HG02885 (cell line): ENCODE measurements around the gene DDI2.
"Not testable (repeated sequence)": the region's sequence is repeated elsewhere in the genome, so short reads cannot be mapped to it uniquely, and the experiment has no call there.

Experiments used
- ATAC-seq: cut with Tn5 transposase; IDR thresholded peaks from one replicate; pipeline ENCODE4 v1.9.1; 2021; ENCODE audit warnings: mild to moderate bottlenecking; ENCODE audit not compliant: unreplicated experiment, poor library complexity

Gene DDI2

DNA sequence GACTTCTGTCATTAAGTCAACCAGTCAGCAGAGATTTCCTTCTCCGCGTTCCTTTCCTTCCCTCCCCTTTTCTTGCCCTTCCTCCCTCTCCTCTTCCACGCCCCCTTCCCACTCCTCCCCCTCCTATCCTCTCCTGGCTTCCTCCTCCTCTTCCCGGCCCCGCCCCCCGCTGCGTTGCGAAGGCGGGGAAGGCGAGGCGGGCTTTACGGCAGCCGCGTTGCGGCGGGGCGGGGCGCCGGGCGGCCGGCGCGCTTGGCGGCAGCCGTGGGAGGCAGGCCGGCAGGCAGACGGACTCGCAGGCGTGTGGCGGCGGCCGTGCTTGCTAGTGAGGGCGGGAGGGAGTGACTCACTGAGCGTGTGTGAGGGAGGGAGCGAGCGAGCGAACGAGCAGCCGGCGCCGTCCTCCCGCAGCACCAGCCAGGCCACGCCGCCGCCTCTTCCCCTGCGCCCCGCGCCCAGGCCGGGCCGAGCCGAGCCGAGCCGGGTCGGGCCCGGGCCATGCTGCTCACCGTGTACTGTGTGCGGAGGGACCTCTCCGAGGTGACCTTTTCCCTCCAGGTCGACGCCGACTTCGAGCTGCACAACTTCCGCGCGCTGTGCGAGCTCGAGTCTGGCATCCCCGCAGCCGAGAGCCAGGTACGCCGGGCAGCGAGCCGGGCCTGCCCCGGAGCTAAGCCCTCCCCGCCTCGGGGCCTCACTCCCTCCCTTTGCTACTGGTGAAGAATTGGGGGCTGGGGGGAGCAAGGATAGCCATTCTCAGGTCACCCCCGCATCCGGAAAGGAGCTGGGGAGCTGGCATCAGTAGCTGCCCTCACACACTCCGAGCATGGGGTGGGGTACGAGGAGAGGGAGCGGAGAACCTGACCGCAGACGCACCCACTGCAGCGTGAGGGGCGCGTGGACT lies at the start of gene DDI2:
Gene DDI2, plus strand, starts transcription at position 286 of the 904 bp plus-strand sequence. Its CDS starts 213 bp downstream, at position 499.
- ATAC-seq = peak; percentile 82

DNA sequence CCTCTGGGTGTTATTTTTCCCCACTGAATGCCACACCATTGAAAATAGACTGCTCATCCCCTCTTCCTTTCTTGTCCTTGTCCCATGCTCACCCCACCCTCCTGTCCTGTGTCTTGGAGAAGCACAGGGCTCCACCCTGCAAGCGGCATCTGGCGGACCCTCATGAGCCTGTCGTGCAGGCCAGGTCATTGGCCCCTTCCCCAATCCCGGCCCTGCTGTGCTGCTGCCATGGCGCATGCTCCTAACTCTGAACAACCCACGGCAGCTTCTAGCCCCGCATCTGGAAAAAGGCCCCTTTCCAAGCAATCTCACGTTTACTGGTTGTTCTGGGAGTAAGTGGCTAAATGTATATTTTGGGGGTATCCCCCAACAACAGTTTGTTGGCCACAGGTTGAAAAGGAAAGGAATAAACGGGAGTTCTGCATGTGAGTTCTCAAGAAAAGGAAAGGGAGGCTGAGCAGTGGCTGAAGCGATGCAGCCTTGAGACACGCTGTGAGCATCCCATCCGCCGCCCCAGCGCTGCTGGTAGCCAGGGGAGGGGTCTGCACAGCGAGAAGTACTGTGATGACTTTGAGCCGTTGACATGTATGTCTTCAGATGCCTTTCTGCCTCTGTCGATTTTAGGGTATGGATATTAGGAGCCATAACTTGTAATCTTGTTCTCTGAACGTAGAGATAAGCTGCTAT lies 48.7 kb upstream of the DDI2 start:
- no peak for ATAC-seq

DNA sequence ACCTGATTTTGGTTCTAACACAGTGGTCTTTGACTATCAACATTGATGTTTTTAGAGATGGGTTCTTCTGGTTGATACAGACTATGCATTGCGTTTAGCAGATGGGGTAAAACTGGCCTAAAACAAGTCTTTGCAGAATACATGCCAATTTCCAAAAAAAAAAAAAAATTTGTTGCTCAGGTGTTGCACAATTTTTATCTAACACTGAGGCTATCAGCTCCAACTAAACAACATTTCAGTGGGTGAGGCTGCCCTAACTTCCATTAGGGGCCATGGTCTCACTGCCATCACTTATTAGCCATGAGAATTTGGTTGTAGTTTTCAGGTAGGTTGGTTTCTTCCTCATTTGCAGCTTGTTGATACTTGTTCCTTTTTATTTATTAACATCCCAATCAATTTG lies 46.4 kb upstream of the DDI2 start:
- no peak for ATAC-seq

DNA sequence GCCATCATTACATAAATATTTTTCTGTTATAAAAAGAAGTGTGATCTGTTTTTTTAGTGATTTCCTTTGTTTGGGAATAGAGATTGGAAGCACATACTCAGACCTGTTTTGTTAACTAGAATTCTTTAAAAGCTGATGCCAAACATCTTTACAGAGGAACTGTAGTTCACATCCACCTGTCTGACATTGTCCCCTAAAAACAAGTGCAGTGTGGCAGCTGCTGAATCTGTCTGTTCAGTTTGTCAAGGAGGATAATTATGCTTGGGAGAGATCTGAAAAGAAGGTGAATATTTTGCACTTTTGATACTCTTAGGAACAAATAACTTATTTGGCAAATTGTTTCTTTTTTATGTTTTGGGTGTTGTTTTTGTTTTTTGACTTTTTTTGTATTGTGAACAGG lies 46.0 kb upstream of the DDI2 start:
- no peak for ATAC-seq

DNA sequence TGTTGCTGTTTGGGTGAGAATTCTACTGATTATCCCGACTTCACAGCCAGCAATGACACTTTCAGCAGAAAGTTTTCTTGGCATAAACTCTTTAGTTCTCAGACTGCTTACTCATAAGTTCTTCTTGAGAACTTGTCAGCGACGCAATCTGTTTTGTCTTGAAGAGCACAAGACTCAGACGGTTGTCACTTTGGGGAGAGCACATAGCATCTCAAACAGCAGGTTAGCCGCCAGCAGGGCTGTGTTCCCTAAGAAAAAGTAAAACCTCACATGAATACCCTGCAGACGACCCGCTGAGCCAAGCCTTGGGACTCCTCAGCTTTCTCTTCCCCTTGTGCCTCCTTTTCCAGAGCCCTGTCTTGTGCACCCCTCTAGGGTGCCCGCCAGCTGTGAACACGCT lies 43.8 kb upstream of the DDI2 start:
- ATAC-seq = no peak

DNA sequence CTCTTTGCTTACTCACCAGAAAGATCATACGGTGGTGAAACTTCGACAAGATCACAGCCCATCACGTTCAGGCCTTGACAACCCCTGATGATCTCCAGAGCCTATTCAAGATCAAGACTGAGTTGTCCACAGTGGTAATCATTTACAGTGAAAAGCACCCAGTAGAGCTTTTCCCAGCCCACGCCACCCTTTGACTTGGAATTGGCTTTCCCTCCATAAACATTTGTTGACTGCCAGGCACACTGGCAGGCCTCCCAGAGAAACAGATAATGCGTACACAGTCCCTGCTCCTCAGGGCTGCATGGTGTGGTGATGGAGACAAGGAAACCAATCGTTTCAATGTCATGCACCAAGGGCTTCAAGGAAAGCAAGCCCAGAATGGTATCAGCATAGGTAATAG lies 42.5 kb upstream of the DDI2 start:
- ATAC-seq = no peak

DNA sequence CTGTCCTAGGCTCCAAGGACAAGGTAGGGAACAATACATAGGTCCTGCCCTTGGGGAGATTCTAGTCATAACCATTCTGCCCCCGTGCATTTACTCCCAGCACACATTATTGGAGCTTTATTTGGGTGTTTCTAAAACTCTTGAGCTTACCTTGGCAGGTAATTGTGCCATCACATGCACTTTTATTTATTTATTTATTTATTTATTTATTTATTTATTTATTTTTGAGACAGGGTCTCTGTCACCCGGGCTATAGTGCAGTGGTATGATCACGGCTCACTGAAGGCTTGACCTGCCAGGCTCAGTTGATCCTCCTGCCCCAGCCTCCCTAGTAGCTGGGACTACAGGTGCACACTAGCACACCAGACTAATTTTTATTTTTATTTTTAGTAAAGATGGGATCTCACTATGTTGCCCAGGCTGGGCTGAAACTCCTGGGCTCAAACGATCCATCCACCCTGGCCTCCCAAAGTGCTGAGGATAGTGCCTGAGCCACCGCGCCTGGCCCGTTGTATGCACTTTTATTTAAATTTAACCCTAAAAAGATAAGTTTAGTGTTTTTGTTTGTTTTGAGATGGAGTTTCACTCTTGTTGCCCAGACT lies 41.6 kb upstream of the DDI2 start:
- ATAC-seq = no peak

DNA sequence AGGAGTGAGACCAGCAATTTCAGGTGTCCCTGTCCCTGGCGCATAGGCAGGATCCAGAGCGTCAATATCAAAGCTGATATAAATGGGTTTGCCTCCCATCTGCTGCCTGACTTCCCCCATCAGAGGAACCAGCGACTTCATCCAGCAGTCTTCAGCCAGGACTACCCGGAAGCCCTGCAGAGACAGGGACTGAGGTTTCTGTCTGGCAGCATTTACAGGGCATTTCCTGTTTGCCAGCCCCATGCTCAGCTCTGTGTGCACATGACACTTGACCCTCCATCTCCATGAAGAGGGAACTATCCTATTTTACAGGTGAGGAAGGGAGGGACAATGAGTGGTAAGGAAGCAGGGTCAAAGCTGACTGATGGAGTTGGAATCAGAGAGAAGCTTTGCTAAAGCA lies 39.6 kb upstream of the DDI2 start:
- ATAC-seq = no peak

DNA sequence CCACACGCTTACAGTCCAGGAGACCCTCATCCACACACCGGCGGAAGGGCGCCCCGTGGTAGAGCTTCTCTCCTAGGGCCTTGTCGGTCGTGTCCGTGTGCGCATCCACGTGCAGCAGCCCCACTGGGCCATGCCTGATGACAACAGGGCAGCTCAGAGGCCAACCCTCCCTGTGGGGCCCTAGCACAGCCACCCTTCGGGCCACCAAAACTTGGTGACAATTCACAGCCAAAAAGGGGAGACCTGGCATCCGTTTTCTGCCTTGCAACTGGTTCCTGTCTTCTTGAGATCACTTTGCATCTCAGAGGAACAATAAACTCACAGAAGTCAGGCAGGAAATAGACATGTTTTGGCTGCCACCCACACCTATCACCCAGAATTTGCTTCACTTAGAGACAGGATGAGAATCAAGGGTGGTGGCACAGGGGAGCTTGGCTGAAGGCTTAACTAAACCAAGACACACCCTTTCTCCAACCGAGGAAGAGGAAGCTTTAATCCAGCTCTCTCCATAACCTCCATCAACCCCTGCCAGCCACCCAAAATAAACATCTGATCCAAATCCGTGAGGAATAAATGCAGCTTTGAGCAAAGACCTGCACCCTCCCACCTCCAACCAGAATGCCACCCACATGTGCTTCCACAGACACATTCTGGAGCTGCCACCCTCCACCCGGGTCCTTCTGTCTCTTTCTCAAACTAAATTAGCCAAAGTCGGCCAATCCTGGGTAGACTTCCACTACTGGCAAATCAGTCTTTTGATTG lies 38.2 kb upstream of the DDI2 start:
- no peak for ATAC-seq

DNA sequence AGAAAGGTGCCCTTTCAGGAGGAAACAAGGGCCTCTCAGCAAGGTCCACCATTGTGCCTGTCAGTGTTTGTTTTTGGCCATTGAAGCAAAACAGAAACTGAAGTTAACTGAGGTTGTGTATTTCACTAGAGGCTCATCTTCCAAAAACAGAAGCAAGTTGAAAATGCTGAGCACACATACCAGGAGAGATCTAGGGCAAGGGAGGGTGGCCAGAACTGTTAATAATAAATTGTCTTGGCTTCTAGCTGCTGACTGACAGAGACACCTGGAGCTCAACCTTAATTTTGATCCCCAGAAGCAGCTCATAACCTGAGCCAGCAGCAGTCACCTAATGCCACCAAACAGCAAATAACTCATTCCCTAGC lies 37.6 kb upstream of the DDI2 start:
- no peak for ATAC-seq

DNA sequence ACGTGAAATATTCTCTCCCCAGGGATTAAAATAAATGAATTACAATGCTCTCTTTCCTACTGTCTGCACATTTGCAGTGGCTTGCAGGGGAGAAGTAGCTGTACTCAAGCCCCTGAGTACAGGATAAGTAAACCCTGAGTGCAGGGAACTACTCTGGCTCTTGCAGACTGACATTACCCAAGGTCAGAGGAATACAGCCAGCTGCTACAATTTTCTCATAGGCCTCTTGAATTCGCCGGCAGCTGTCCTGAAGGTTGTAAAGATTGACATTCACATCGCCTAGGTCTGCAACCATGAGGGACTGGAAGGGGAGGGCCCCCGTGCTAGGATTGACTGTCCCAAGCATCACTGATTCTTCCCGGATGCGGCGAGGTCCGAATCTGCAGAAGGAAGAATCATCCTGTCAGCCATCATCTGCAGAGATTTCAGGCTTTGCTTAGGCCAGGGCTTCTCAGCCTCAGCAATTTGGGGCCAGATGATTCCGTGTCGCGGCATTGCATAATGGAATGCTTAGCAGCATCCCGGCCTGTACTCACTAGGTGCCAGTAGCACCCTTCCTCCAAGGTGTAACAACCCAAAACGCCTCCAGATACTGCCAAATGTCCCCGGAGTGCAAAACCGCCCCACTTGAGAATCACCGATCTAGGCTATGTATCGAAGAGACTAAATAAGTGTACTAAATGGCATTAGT lies 34.1 kb upstream of the DDI2 start:
- no peak for ATAC-seq

DNA sequence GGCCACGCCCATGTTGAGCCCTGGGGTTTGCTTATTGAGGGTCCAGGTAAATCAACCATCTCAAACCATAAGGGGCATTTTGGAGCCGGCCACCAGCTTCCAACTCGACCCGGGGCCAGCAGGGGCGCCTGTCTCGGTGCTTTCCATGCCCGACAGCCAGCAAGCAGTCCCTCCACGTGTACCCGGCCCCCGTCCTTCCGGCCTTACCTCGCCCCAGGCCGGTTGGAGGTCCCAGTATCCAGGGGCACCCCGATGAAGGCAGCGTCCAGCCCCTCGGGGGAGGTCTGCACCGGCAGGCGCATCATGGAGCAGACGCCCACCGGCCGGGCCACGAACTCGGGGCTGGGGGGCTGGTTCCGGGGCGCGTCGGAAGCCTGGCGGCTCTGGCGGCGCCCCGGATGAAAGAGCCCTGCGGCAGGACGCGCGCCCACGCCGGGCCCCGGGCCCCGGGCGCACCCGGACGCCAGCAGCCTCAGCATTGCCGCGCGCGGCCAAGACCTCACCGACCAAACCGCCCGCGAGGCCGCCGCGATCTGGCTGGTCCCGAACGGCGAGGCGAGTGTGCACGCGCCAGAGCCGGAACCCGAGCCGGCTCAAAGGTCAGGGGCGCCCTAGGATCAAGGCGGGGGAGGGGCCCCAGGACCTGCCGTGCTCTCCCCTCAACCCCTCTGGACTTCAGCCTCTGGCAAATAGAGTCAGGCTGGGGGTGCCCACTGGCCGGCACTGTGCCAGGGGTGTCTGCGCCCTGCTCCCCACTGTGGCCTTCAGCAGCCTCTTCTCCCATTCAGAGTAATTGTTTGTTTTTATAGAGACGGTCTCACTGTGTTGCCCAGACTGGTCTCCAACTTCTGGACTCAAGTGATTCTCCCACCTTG lies 32.5 kb upstream of the DDI2 start, which contains the start of gene AGMAT:
Gene AGMAT, minus strand, starts transcription at position 563 of the 875 bp plus-strand sequence. Its CDS starts 84 bp downstream, at position 479.
- ATAC-seq = peak; percentile 66

DNA sequence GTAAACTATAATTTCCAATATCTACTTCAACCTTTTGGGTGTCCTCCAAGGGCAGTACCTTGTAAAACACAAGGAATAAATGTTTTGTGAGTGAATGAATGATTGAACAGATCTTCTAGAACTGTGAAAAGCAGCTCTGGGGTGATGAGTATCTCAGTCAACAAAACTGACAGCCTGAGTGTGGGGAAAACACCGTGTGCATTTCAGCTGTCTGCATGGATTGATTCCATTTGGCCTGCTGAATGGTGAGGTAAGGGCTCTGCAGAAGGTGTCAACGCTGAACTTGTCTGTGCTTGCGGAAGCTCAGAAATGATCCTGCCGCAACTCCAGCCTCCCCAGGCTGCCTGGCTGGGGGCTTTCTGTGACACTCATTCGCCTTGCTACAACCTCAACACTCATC lies 25.0 kb upstream of the DDI2 start:
- no peak for ATAC-seq

DNA sequence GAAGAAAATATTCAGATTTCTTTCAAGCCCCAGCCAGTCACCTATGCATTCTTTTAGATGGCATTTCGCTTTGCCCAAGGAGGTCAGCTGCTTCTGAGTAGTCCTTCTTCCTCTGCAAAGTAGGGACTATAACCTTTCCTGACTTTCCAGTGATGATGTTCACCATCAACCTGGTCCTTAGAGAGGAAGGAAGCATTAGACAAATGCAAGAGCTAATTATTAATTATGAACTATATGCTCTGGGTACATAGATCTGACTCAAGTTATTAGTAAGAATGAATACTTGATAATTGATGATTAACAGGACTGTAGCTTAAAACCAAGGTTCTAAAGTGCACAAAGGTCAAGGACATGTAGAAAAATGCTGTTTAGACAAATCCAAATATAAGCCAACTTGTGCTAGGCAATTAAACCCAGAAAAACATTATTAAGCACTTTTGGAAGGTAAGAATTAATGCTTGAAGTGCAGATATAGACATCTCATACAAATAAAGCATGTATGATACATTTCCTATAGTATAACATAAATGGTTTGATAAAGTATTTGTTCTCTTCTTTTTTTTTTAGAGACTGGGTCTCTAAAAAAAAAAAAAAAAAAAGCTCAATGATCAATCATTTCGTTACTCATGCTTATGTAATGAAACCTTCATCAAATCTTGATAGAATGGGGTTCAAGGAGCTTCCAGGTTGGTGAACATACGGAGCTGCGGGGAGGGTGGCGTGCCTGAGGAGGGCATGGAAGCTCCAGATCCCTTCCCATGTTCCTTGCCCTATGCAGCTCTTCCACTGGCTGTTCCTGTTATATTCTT lies 21.2 kb upstream of the DDI2 start:
- ATAC-seq = no peak

DNA sequence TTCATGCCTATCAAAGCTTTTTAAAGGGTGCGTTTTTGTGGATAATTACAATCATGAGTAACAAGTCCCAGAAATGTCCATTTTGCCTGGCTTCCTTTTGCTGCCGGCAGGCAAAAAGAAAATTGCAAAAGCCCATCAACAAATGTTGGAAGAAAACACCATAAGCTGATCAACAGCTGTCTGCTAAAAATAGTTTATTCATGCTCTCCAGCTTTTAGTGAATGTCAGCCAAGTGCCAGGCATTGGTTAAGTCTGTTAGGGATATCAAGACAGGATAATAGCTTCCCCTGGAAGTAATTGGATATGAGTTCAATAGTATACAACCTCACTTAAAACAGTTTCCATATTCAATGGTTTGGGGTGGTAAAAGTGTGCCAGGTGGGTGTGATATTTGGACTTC lies 18.8 kb upstream of the DDI2 start:
- ATAC-seq = no peak

DNA sequence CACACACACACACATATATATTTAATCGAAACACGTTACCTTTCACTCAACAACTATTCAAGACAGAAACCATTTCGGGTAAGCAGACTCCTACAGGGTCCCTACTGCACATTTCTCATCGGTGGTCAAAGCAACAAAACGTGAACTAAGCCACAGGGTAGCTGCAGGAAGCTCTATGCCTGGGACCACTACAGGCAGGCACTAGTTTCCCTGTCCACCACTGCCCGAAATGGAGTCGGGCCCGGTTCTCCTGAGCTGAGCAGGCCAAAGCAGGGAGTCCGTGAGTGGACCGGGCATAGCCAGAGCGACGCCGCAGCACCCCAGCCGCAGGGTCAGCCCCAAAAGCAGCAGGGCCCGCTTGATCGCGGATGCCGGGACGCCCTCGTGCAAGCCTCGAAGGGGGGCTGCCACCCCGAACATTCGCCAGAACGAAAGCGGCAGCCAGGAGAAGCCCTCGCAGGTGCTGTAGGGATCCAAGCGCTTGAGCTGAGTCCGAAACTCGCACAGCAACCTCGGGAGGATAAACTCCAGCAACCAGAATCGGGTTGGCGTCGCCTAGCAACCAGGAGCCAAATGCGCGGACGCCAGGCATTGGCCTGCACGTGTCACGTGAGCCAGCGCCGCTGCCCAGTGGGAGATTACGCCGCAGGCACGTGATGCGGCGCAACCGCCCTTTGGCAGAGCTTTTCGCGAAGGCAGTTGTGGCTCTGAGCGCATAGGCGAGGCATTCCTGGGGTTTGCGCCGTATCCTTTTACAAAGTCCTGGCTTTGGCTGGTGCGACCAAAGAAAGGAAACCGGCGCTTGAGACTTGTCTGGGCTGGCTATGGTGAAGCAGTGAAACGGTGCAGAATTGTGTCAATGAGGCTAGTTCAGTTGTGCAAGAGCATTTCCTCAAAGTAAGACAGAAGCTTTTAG lies 13.9 kb upstream of the DDI2 start:
- peak; percentile 87 for ATAC-seq

DNA sequence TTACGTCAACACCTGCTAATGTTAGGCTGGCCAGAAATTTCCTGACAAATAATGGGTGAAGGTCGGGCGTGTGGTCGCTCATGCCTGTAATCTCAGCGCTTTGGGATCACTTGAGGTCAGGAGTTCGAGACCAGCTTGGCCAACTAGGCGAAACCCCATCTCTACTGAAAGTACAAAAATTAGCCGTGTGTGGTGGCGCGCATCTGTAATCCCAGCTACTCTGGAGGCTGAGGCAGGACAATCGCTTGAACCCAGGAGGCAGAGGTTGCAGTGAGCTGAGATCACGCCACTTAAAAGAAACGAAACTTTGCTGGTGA lies 13.3 kb upstream of the DDI2 start:
- not testable (repeated sequence) for ATAC-seq
